HEK293 (cell line): ENCODE measurements around the gene LMO1.

Source experiments
- CTCF ChIA-PET: fragments of 350-600 bp; formaldehyde crosslinking; extraction: SDS; loops from one replicate; lab custom pipeline; 2021; ENCODE audit warnings: antibody characterized with exemption; lab: Yijun Ruan, JAX
- POLR2A ChIA-PET: fragments of 300-600 bp; formaldehyde crosslinking; extraction: SDS; loops from one replicate; lab custom pipeline; 2020; ENCODE audit warnings: antibody characterized with exemption, inconsistent platforms; lab: Yijun Ruan, JAX
- H3K27ac ChIP-seq: fragments of 200-500 bp; sonication (Bioruptor generic); 2 replicates; pipeline ENCODE4 v1.5.1; 2014; ENCODE audit warnings: low read depth, low read length, control low read depth, inconsistent platforms; ENCODE audit errors: extremely low read depth
- H3K36me3 ChIP-seq, 2 experiments: fragments of 200-500 bp in 1 of 2; sonication (Bioruptor generic) in 1 of 2; 1 replicate in 1 of 2; 2 replicates in 1 of 2; pipeline ENCODE4 v1.5.1; 2014 to 2017; ENCODE audit warnings: inconsistent platforms in 2 of 2, low read length in 2 of 2; ENCODE audit not compliant: control insufficient read depth in 2 of 2, insufficient read depth in 1 of 2
- H3K4me1 ChIP-seq: fragments of 200-500 bp; sonication (Bioruptor generic); 2 replicates; pipeline ENCODE4 v1.5.1; 2014; ENCODE audit warnings: mild to moderate bottlenecking, low read length, inconsistent platforms; ENCODE audit not compliant: control insufficient read depth, insufficient read depth
- H3K4me3 ChIP-seq: 2 replicates; pipeline ENCODE4 v1.5.1; 2011; ENCODE audit warnings: low read depth, mild to moderate bottlenecking, control low read depth, low read length, moderate library complexity
- H3K9me3 ChIP-seq: fragments of 200-500 bp; sonication (Bioruptor generic); 2 replicates; pipeline ENCODE4 v1.5.1; 2014; ENCODE audit warnings: low read depth, low read length, inconsistent platforms; ENCODE audit not compliant: control insufficient read depth, insufficient read depth
- CTCF ChIP-seq: fragments of 450-650 bp; formaldehyde crosslinking; IDR thresholded peaks from 2 replicates; pipeline ENCODE4 v1.5.1; 2016; ENCODE audit warnings: missing biosample characterization, missing genetic modification characterization
- FEZF1 ChIP-seq: fragments of 450-650 bp; formaldehyde crosslinking; IDR thresholded peaks from 2 replicates; pipeline ENCODE4 v1.5.1; 2016; ENCODE audit warnings: missing biosample characterization, missing genetic modification characterization
- HOXC10 ChIP-seq: sonication (generic); formaldehyde crosslinking; IDR thresholded peaks from 2 replicates; pipeline ENCODE4 v1.8.1; 2023; ENCODE audit warnings: mild to moderate bottlenecking, missing genetic modification reagents
- SCRT1 ChIP-seq: fragments of 450-650 bp; formaldehyde crosslinking; IDR thresholded peaks from 2 replicates; pipeline ENCODE4 v1.5.1; 2016; ENCODE audit warnings: missing biosample characterization, missing genetic modification characterization, borderline replicate concordance
- WT1 ChIP-seq: fragments of 450-650 bp; formaldehyde crosslinking; IDR thresholded peaks from 2 replicates; pipeline ENCODE4 v1.5.1; 2016; ENCODE audit warnings: missing biosample characterization, missing genetic modification characterization
- ZBTB1 ChIP-seq: fragments of 450-650 bp; formaldehyde crosslinking; IDR thresholded peaks from 2 replicates; pipeline ENCODE4 v1.5.1; 2016; ENCODE audit warnings: missing biosample characterization, missing genetic modification characterization
- ZBTB10 ChIP-seq: fragments of 450-650 bp; formaldehyde crosslinking; IDR thresholded peaks from 2 replicates; pipeline ENCODE4 v1.5.1; 2016; ENCODE audit warnings: missing biosample characterization, missing genetic modification characterization
- ZBTB11 ChIP-seq: fragments of 450-650 bp; formaldehyde crosslinking; conservative IDR thresholded peaks from 2 replicates; pipeline ENCODE4 v1.5.1; 2016; ENCODE audit warnings: low read depth, missing biosample characterization, missing genetic modification characterization
- ZBTB7A ChIP-seq: fragments of 450-650 bp; formaldehyde crosslinking; IDR thresholded peaks from 2 replicates; pipeline ENCODE4 v1.5.1; 2016; ENCODE audit warnings: low read depth, missing biosample characterization, missing genetic modification characterization
- ZBTB8A ChIP-seq: fragments of 450-650 bp; formaldehyde crosslinking; IDR thresholded peaks from 2 replicates; pipeline ENCODE4 v1.5.1; 2016; ENCODE audit warnings: missing biosample characterization, missing genetic modification characterization
- ZFP41 ChIP-seq: fragments of 450-650 bp; formaldehyde crosslinking; IDR thresholded peaks from 2 replicates; pipeline ENCODE4 v1.5.1; 2016; ENCODE audit warnings: missing biosample characterization, missing genetic modification characterization, borderline replicate concordance
- ZNF114 ChIP-seq: fragments of 450-650 bp; formaldehyde crosslinking; IDR thresholded peaks from 2 replicates; pipeline ENCODE4 v1.5.0; 2017; ENCODE audit warnings: missing biosample characterization, missing genetic modification characterization
- ZNF140 ChIP-seq: fragments of 450-650 bp; formaldehyde crosslinking; IDR thresholded peaks from 2 replicates; pipeline ENCODE4 v1.5.1; 2016; ENCODE audit warnings: missing biosample characterization, missing genetic modification characterization
- ZNF23 ChIP-seq: fragments of 450-650 bp; formaldehyde crosslinking; IDR thresholded peaks from 2 replicates; pipeline ENCODE4 v1.5.1; 2016; ENCODE audit warnings: missing biosample characterization, missing genetic modification characterization, borderline replicate concordance
- ZNF26 ChIP-seq: fragments of 450-650 bp; formaldehyde crosslinking; IDR thresholded peaks from 2 replicates; pipeline ENCODE4 v1.5.1; 2016; ENCODE audit warnings: missing biosample characterization, missing genetic modification characterization
- ZNF292 ChIP-seq: fragments of 450-650 bp; formaldehyde crosslinking; IDR thresholded peaks from 2 replicates; pipeline ENCODE4 v1.5.1; 2016; ENCODE audit warnings: low read depth, missing biosample characterization, missing genetic modification characterization, borderline replicate concordance
- ZNF37A ChIP-seq: fragments of 450-650 bp; IDR thresholded peaks from 2 replicates; pipeline ENCODE4 v1.5.1; 2018; ENCODE audit warnings: missing biosample characterization, missing genetic modification characterization
- ZNF433 ChIP-seq: fragments of 450-650 bp; formaldehyde crosslinking; IDR thresholded peaks from 2 replicates; pipeline ENCODE4 v1.5.1; 2016; ENCODE audit warnings: missing biosample characterization, missing genetic modification characterization, low read depth
- ZNF580 ChIP-seq: fragments of 450-650 bp; formaldehyde crosslinking; IDR thresholded peaks from 2 replicates; pipeline ENCODE4 v1.5.1; 2016; ENCODE audit warnings: missing biosample characterization, missing genetic modification characterization
- ZNF600 ChIP-seq: fragments of 450-650 bp; formaldehyde crosslinking; IDR thresholded peaks from 2 replicates; pipeline ENCODE4 v1.5.1; 2016; ENCODE audit warnings: missing biosample characterization, missing genetic modification characterization
- ZNF624 ChIP-seq: fragments of 450-650 bp; formaldehyde crosslinking; IDR thresholded peaks from 2 replicates; pipeline ENCODE4 v1.5.1; 2017; ENCODE audit warnings: missing biosample characterization, missing genetic modification characterization
- ZNF626 ChIP-seq: fragments of 450-650 bp; sonication (Bioruptor Pico); formaldehyde crosslinking; IDR thresholded peaks from 2 replicates; pipeline ENCODE4 v1.5.1; 2018; ENCODE audit warnings: missing biosample characterization, missing genetic modification characterization, inconsistent platforms
- ZNF654 ChIP-seq: fragments of 450-650 bp; formaldehyde crosslinking; IDR thresholded peaks from 2 replicates; pipeline ENCODE4 v1.5.1; 2016; ENCODE audit warnings: low read depth, missing biosample characterization, missing genetic modification characterization
- ZNF785 ChIP-seq: fragments of 450-650 bp; formaldehyde crosslinking; IDR thresholded peaks from 2 replicates; pipeline ENCODE4 v1.5.1; 2016; ENCODE audit warnings: missing biosample characterization, missing genetic modification characterization
- ZSCAN30 ChIP-seq: fragments of 450-650 bp; IDR thresholded peaks from 2 replicates; pipeline ENCODE4 v1.5.1; 2018; ENCODE audit warnings: missing biosample characterization, mild to moderate bottlenecking, missing genetic modification characterization, moderate library complexity

The LMO1 gene

GRCh38 chr11:8225589-8226036 lies 38.1 kb downstream of the LMO1 start:
- Histone ChIP-seq H3K4me1 (peaks cover 2% of the 10 kb centered on the region; the same call in 1 of the 2 replicates), H3K27ac (no peak overlapping the region), H3K9me3 (no peaks in the 10 kb centered on the region)
- TF ChIP-seq ZNF600 (tag by site-specific recombination): peak; percentile 59; the same call in 1 of the 2 replicates
- 0 out of 2 replicates have a peak, but pooled peaks have one; percentile 16 for TF ChIP-seq ZBTB8A (tag by site-specific recombination)
- TF ChIP-seq SCRT1 (tag by site-specific recombination): no peak
- TF ChIP-seq ZBTB7A (tag by site-specific recombination): no peak
- no peak for TF ChIP-seq ZNF26 (tag by site-specific recombination)
- TF ChIP-seq ZNF580: no peak
- no peak for TF ChIP-seq ZNF785 (tag by site-specific recombination)
- TF ChIP-seq ZNF114: no peak
- TF ChIP-seq ZBTB1 (tag by site-specific recombination): no peak
- TF ChIP-seq FEZF1: no peak
- TF ChIP-seq HOXC10: no peak
- TF ChIP-seq WT1 (tag by site-specific recombination): no peak
- no peak for TF ChIP-seq ZNF23 (tag by site-specific recombination)
- TF ChIP-seq ZNF433 (tag by site-specific recombination): no peak
- no peak for TF ChIP-seq ZNF37A
- no peak for TF ChIP-seq ZBTB10
- no peak for TF ChIP-seq ZNF624
- peak; percentile 71; the same call in 1 of the 2 replicates for TF ChIP-seq CTCF (tag by site-specific recombination)
- no peak for TF ChIP-seq ZNF292 (tag by site-specific recombination)
- peak; percentile 84 for TF ChIP-seq ZNF654 (tag by site-specific recombination)
- TF ChIP-seq ZSCAN30: 0 out of 2 replicates have a peak, but pooled peaks have one; percentile 24
- TF ChIP-seq ZNF626 (tag by site-specific recombination): no peak
- peak; percentile 86 for TF ChIP-seq ZBTB11
- no peak for TF ChIP-seq ZNF140 (tag by site-specific recombination)
- TF ChIP-seq ZFP41 (tag by site-specific recombination): no peak
- TF ChIP-seq, all 188 proteins: peak for 6
- ChIA-PET CTCF (interaction anchor here (1.0 to 5.6 kb wide), 3 partner anchors 39 to 341 kb away, joined by 3 to 75 read pairs (median 29); partner anchors contain the start of gene LMO1), POLR2A (no interaction called here)
- Histone ChIP-seq H3K4me3 (no peak overlapping the region), H3K36me3 (no peaks in the 10 kb centered on the region)
